ENCODE data around the gene PPP1R14C. TPM values are rescaled to one million over a fixed set of nuclear protein-coding genes. Genes with fewer than 3 reads are reported as not detected.
"Not testable (repeated sequence)": the region's sequence is repeated elsewhere in the genome, so short reads cannot be mapped to it uniquely, and the experiment has no call there.

The PPP1R14C gene
- total RNA-seq, 2 donors from 2014 or later = 0.26 to 0.33 TPM

DNA sequence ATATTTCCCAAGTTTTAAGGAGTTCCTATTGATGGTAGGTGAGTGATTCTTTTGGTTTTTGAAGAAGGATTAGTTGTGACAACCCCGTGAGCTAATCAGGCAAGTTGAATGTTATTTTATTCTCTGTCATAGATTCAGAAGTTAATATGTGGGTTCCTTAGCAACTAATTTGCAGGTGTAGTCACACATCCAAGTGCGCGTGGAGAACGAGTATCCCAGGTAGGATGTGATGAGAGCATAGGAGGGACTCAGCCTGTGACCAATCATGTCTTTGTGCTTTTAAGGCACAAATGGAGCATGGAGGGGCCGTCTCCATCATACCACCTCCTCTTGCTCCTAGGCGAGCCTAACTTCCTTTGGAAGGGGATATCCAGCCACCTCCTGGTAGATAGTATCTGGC is 41.1 kb downstream of the PPP1R14C start:
- H3K27ac ChIP-seq = no peak overlapping the region
- no peaks in the 10 kb centered on the region for H3K9me3 ChIP-seq
- 81 to 83% methylated on average over 6 of the region's 6 CpGs for WGBS, 2 donors
- DNase-seq (no peak), ATAC-seq (no peak)
- no peak overlapping the region for H3K4me3 ChIP-seq
- no peaks in the 10 kb centered on the region for H3K36me3 ChIP-seq (replicated peaks in 1 of 2; ENCODE audit: insufficient read depth in 1 of 2, low read depth in 2 of 2)
- H3K27me3 ChIP-seq = no peaks in the 10 kb centered on the region
- intact Hi-C loops (cut with DNase I) = no loop called here
- TF ChIP-seq, protein P1, sequence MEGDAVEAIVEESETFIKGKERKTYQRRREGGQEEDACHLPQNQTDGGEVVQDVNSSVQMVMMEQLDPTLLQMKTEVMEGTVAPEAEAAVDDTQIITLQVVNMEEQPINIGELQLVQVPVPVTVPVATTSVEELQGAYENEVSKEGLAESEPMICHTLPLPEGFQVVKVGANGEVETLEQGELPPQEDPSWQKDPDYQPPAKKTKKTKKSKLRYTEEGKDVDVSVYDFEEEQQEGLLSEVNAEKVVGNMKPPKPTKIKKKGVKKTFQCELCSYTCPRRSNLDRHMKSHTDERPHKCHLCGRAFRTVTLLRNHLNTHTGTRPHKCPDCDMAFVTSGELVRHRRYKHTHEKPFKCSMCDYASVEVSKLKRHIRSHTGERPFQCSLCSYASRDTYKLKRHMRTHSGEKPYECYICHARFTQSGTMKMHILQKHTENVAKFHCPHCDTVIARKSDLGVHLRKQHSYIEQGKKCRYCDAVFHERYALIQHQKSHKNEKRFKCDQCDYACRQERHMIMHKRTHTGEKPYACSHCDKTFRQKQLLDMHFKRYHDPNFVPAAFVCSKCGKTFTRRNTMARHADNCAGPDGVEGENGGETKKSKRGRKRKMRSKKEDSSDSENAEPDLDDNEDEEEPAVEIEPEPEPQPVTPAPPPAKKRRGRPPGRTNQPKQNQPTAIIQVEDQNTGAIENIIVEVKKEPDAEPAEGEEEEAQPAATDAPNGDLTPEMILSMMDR (IDR thresholded peaks at IDR 0.05) = no peak
- TF ChIP-seq POLR2A (IDR thresholded peaks at IDR 0.05) = no peak
- H3K4me1 ChIP-seq = no peaks in the 10 kb centered on the region

DNA sequence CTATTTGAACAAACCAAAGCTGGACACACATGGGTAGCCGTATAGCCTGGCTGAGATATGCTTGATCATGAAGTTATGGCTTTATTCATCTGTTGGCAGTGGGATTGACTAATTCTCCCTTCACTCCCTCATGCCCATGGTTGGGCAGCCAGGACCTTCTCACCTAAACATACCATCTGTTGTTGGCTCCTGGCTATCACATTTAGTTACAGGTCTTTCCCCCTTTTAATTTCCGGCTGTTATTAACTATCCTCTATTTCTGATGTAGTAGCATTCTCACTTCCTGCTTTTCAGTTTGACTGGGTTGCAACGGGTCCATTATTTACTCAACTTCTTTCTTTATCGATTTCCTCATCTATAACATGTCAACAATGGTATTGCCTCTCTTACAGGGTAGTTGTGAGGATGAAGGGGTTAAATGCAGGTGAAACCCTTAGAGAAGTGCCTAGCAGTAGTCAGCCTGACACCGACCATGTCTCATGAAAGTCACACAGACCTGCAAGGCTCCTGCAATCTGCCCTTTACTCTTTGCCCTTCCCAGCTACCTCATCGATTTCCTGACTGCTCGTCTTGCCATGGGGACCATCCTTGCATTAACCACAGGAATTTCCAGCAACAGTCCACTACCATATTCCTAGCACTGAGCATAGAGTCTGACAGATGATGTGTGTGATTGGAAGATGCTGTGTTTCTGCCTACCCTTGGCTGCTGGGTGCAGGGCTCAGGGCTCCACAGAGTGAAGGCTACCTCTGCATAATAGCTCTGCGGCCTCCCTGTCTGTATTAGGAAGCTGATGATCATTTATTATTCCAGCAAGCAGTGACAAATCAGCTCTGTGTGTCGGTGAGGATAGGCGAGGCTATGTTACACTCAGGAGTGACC is 42.2 kb downstream of the PPP1R14C start:
- no peak for ATAC-seq
- intact Hi-C loops (cut with DNase I) = no loop called here
- Histone ChIP-seq H3K36me3 (replicated peaks in 1 of 2; ENCODE audit: insufficient read depth in 1 of 2, low read depth in 2 of 2) (no peaks in the 10 kb centered on the region), H3K4me1 (no peaks in the 10 kb centered on the region), H3K4me3 (no peak overlapping the region), H3K9me3 (no peaks in the 10 kb centered on the region), H3K27ac (no peak overlapping the region), H3K27me3 (no peaks in the 10 kb centered on the region)
- no peak for DNase-seq
- TF ChIP-seq POLR2A (IDR thresholded peaks at IDR 0.05) = no peak
- TF ChIP-seq, protein P1 (IDR thresholded peaks at IDR 0.05) = no peak
- WGBS, 2 donors = 56 to 59% methylated on average over 10 of the region's 10 CpGs

DNA sequence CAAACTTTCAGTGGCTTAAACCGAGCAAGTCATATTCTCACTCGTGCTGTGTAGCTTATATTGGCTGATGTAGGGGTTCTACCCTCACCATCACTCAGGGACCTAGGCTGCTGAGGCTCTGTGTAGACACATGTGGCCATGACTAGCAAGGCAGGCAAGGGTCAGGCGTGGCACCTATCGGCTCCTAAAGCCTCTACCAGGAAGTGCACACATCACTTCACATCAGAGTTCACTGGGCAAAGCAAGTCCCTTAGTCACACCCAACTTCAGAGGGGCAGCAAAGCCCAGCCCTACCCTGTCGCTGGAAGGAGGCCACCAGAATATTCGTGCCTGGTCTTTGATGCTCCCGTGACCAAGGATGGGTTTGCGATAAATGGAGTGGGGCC is 42.9 kb downstream of the PPP1R14C start:
- DNase-seq (no peak), ATAC-seq (no peak)
- H3K9me3 ChIP-seq = no peaks in the 10 kb centered on the region
- TF ChIP-seq, protein P1 (IDR thresholded peaks at IDR 0.05) = no peak
- no peak for TF ChIP-seq POLR2A (IDR thresholded peaks at IDR 0.05)
- H3K4me1 ChIP-seq = no peaks in the 10 kb centered on the region
- no peaks in the 10 kb centered on the region for H3K27me3 ChIP-seq
- 81 to 84% methylated on average over 8 of the region's 8 CpGs for WGBS, 2 donors
- H3K36me3 ChIP-seq (replicated peaks in 1 of 2; ENCODE audit: insufficient read depth in 1 of 2, low read depth in 2 of 2) = no peaks in the 10 kb centered on the region
- no peak overlapping the region for H3K4me3 ChIP-seq
- intact Hi-C loops (cut with DNase I) = no loop called here
- no peak overlapping the region for H3K27ac ChIP-seq

DNA sequence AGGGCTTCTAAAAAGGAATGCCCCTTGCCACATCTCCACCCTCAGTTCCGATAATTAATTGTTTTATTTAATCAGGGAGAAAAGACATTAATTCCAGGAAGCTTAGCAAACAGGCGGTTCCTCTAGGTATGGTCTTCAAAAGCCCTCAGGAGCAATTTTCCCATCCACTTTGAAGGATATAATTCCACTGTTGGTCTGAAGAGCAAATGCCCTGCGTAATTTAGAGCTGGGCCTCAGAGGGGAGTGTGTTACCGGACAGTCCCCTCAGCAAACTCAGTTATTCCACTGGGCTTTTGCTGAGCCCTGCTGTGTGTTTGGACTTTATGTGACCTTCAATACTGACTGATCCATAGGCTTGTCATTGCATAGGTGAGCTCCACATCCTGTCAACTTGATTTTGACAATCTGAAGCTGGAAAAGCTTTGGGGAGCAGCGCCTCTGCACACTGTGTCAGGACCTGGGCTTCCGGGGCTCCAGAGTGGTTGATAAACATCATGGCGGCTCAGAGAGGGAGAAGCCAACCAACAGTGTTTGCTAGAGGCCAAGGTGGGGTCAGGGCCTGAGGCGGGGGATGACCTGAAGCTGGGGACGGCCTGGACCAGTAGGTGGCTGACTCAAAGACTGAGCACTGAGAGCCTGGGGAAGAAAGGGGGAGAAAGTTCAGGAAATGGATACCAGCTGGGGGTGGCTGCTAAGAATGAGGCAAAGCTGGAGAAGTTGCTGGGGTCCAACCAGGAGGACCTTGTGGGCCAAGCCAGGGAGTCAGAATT is 43.5 kb downstream of the PPP1R14C start:
- 92 to 95% methylated on average over 9 of the region's 9 CpGs for WGBS, 2 donors
- intact Hi-C loops (cut with DNase I) = no loop called here

DNA sequence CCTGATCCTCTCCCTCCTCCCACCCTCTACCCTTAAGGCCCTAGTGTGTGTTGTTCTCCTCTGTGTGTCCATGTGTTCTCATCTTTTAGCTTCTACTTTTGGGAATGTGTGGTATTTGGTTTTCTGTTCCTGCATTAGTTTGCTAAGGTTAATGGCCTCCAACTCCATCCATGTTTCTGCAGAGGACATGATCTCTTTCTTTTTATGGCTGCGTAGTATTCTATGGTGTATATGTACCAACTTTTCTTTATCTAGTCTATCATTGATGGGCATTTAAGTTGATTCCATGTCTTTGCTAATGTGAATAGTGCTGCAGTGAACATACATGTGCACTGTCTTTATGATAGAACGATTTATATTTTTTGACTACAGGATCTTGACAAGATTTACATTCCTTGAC is 44.6 kb downstream of the PPP1R14C start:
- H3K27me3 ChIP-seq; H3K27ac ChIP-seq; H3K4me1 ChIP-seq; ATAC-seq; H3K9me3 ChIP-seq; H3K4me3 ChIP-seq; H3K36me3 ChIP-seq (replicated peaks in 1 of 2; ENCODE audit: insufficient read depth in 1 of 2, low read depth in 2 of 2); DNase-seq; intact Hi-C loops (cut with DNase I): not testable (repeated sequence)
- 91 to 96% methylated on average over 2 of the region's 2 CpGs for WGBS, 2 donors

More for the DNA sequence above, 43.5 kb downstream of the PPP1R14C start:
- no peaks in the 10 kb centered on the region for H3K27me3 ChIP-seq
- H3K4me3 ChIP-seq = no peak overlapping the region
- no peaks in the 10 kb centered on the region for H3K36me3 ChIP-seq (replicated peaks in 1 of 2; ENCODE audit: insufficient read depth in 1 of 2, low read depth in 2 of 2)
- ATAC-seq = no peak
- H3K9me3 ChIP-seq = no peaks in the 10 kb centered on the region
- TF ChIP-seq, protein P1 (IDR thresholded peaks at IDR 0.05) = no peak
- no peak for TF ChIP-seq POLR2A (IDR thresholded peaks at IDR 0.05)
- DNase-seq = no peak
- H3K4me1 ChIP-seq = no peaks in the 10 kb centered on the region
- no peak overlapping the region for H3K27ac ChIP-seq

Measured in body of pancreas (tissue), 4 donors.